Stimulated activated CD8-positive, alpha-beta memory T cell treated with anti-CD3 and anti-CD28 coated beads, Interleukin-2, amount 100 ng/mL, for 48 hours (primary cell): ENCODE data around the gene REXO2.

Experiments
- DNase-seq, 2 donors: peaks; one replicate each; pipeline ENCODE4 v3.0.0-alpha.2; 2020; ENCODE audit warnings: low read depth in 2 of 2

The REXO2 gene

DNA sequence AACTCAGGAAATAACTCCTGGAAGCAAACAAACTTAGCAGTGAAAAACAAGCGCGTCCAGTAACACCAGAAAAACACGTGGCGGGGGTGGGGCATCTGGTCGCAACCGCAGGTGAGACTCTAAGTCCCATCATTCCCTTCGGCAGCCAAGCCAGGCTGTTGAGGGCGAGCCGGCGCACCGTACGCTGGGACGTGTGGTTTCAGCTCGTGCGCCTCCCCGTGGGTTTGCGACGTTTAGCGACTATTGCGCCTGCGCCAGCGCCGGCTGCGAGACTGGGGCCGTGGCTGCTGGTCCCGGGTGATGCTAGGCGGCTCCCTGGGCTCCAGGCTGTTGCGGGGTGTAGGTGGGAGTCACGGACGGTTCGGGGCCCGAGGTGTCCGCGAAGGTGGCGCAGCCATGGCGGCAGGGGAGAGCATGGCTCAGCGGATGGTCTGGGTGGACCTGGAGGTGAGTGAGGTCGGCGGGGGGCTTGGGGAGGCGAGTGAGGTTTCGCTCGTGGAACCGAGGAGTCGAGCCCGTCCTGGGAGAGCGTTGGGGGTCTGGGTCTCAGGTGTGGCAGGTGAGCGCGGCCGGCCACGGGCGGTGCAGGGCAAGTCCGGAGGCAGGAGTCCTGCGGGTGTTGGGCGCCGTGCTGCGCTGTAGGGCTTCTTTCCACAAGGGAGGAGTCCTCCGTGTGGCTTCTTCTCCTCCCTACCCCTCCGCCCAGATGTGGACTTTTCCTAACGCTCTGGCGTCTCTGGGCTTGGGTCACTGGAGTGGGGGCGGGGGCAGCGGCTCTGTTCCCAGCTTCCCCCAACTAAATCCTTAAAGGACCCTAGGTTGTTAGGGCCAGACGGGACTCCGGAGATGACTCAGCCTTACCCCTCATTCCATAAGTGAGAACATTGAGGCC lies at the start of gene REXO2:
TSS of gene REXO2 (plus strand) at position 239 of the 892 bp plus-strand sequence. CDS start at position 301, 62 bp downstream.
- peak; percentile 86 to 88 for DNase-seq

DNA sequence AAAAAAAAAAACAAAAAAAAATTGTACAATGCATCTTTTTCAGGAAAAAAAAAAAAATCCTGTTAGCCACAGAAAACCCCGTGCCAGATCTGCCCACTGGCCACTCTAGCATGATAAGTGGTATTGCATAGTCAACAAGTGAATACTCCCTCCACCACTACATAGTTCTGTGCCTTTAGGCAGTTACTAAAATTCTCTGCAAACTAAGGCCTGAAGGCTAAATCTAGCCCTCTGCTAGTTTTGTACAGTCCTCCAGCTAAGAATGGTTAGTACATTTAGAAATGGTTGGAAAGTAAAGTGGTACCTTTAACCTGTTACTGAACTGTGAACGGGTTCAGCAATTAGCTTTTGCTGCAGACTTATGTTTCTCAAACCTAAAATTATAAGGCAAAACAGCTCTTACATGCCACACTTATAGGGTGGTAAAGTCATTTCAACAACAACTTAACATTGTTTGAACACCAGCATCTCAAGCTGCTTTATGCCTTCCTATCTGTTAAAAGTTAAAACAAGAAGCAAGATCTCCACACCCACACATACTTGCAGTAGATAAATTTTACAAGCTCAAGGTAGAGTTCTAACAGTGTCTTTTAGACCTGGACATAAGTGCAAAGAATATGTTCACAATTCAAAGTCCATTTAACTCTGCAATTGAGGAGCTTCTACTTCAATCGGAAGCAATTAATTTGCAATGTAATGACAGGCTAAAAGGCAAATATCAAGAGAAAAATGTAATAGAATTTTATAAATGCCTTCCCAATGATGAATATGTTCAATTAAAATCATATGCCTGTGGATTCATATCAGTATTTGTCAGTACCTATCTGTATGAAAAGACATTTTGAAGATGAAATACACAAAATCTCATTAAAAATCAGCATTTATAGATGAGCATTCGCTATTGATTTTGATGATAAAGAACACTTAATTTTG lies 46.3 kb upstream of the REXO2 start:
- DNase-seq: no peak

DNA sequence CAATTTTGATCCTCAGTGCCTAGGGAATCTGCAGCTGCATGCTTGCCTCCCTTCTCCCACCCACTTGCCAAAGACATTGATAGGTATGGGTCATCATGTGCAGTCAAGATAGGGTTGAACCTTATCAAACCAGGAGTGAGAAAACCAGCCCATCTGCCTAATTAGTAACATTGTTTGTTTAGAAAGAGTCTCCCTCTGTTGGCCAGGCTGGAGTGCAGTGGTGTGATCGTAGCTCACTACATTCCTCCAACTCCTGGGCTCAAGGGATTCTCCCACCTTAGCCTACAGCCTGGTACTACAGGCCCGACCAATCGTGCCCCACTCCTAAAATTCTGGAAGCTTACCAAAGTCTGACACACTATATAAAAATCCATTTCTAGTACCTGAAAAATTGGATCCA lies 43.5 kb upstream of the REXO2 start:
- no peak for DNase-seq

DNA sequence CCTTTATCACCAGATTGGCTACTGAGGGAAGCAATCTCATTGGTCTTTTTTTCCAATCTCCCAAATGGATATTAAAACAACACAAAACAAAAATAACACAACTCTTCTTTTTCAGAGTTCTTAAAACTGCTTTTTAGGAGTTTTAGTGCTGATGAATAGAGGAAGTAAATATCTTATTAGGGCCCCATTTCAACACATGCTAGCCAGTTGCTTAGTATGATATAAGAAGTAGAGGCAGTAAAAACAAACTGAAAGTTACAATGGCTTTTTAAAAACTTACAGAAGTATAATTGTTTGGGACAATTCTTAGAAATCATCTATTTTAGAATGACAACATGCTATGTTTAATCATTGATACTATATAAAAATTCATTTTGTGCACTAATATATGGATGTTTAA lies 42.4 kb upstream of the REXO2 start:
- no peak for DNase-seq

DNA sequence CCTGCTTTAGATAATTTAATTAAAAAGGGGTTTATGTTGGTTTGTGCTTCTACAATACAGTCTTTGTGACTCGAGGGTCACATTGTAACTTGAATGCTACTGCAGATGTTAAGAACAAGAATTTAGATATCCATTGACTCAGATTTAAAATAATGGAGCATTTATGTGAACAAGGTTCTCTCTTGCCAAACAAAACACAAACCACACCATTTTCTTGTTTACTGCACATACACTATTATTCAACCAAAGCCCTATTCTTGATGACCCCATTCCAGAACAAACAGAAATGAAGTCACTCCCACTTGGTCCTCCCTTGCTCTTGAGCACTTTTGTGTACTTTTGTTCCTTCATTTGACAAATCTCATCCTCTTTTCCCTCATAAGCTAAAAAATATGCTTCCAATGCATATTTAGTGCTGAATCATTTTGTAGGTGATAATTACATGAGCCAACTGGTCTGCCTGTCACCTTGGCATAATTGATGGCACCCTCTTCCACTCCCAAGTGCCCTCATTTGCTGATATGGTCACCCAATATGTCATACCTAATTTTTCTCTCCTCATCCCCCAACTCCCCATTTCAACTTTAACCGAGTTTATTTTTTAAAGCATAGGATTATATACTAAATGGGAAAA lies 41.8 kb upstream of the REXO2 start:
- no peak for DNase-seq

DNA sequence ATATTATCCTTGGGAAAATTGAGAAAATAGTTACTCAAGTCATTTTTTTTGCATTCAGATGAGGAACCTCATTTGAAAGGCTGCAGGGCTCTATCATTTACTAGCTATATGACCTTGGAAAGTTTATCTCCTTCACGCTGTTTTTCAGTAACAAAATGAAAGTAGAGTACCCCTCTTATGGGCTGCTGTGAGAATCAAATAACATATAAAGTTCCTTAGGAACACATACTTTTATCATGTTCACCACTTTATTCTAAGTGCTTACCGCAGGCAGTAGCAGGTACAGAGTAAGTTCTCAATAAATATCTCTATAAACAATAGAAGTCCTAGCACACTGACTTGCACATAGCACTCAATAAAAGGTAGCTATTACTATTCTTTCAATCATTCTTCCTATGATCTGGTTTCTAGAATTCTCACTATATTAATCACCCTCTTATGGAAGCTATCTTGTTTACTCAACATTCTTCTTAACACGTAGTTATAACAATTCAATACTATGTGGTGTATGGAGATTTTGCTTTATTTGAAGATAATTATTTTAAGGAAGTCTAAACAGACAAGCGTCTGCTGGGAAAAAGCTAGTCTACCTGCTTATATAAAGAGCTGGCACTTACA lies 40.9 kb upstream of the REXO2 start:
- no peak for DNase-seq

DNA sequence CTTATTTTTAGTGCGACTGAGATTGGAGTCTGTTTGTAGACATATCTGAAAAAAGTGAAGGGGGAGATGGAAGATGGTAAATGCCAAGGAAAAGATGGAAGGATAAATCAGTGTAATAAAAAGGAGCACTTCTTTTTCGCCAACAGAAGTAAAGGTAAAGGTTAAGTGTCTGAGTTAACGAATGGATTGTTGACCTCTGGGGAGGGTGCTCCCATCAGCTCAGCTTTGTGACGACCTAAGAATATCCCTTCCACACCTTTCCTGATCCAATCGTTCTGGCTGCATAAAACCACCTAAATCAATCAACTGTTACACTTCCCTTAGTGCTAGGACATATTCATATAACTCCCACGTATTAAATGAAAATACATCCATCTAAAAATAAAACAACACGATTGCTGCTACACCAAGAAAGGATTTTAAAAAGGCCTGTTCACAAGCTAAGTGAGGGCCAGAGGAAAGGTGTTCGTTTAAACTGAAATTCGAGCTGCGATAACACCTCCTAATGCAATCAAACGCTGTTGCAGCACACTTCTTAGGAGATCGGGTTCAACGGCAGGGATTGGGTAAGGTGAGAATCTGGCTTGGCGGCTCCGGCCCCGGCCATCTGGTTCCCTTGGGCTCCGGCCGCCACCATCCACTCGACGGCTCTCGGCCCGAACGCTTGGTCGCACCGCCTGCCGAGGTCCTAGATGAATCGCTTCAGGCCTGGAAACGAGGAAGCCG lies 39.6 kb upstream of the REXO2 start:
- no peak for DNase-seq

DNA sequence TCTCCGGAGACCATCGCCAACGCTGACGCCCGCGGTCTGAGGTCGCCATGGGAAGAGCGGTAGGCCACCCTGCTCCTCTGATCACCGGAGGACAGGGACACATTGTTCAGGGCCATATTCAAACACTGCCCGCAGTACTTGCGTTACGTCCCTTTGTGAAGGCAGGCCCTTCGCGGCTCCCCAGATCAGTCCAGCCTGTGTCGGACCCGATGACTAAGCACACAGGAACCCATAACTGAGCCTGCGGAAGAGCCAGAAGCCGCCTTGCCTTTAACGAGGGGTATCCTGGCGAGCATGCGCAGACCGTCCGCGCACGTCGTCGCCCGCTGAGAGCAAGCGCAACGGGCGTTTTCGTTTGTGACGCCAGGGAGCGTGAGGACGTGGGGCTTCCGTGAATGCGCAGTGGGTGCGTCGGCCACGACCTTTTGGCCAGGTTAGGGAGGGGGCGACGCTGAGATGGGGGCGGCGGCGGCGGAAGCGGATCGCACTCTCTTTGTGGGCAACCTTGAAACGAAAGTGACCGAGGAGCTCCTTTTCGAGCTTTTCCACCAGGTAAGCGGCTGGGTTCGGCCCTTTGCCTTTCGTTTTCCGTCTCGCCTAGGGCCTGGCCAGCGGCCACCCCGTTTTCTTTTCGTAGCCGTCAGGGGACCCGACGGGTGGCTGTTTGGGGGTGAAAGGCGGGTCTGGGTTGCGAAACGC lies 38.9 kb upstream of the REXO2 start, which contains the start of the genes C11orf71 and RBM7:
TSS of gene C11orf71 (minus strand) at position 296 of the 699 bp plus-strand sequence. CDS start at position 116, 180 bp downstream.
TSS of gene RBM7 (plus strand) at position 451 of the 699 bp plus-strand sequence. CDS start at position 457, 6 bp downstream.
- DNase-seq: peak; percentile 95 to 96

DNA sequence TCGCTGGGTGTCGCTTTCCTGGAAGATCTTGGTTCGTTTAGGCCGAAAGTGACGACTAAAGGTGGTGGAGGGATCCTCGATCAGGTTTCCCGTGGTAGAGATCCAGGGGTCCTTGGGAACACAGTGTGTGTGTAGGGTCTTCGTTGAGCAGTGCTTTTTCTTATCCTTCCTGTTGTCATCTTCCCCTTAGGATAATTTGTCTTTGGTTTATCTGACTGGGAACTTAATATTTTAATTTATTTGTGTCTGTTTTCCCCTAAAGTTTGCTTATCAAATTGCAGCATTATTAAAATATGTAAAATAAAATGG lies 38.4 kb upstream of the REXO2 start:
- no peak for DNase-seq

DNA sequence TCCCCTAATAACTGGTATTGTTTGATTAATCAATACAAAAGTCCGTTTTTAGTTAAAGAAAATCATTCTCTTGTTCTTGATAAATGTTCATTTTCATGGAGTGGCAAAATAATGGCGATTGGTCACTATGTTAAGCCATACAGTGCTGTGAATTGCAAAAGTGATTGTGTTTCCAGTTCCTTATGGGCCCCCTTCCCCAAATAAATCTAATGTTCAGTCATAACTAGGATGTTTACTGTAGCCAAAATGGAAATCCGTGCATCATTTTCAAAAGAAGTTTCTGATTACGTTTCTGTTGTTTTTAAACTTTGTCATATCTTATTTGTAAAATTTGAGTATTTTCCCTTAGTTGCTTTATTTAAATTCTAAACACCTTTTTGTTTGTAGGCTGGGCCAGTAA lies 38.0 kb upstream of the REXO2 start:
- DNase-seq: no peak

DNA sequence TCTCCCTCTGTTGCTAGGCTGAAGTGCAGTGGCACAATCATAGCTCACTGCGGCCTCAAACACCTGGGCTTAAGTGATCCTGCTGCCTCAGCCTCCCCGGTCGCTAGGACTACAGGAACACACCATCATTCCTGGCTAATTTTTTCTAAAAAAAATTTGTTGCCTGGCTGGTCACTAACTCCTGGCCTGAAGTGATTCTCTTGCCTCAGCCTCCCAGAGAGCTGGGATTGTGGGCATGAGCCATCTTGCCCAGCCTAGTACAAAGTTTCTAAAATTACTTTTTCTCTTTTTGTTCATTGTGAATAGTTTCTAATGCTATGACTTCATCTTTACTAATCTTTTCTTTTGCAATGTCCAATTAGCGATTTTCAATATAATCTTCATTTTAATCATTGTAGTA lies 26.3 kb upstream of the REXO2 start:
- no peak for DNase-seq

DNA sequence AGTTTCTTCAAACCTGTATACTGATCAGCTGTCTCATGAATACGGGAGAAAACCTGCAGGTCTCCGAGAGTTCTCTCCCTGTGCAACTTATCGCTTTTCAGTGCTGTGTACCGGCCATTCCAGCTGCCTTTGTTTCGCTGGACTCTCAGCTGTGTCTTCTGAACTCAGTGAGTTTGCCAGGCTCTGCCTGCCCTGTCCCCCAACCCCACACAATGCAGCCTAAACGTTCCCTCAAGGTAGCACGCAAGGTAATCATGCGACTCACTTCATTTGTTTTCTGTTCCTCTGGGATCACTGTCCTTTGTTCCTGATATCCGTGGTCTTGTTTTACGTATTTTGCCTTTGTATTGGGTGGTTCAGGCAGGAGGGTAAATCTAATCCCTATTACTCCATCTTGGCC lies 25.3 kb upstream of the REXO2 start:
- no peak for DNase-seq

DNA sequence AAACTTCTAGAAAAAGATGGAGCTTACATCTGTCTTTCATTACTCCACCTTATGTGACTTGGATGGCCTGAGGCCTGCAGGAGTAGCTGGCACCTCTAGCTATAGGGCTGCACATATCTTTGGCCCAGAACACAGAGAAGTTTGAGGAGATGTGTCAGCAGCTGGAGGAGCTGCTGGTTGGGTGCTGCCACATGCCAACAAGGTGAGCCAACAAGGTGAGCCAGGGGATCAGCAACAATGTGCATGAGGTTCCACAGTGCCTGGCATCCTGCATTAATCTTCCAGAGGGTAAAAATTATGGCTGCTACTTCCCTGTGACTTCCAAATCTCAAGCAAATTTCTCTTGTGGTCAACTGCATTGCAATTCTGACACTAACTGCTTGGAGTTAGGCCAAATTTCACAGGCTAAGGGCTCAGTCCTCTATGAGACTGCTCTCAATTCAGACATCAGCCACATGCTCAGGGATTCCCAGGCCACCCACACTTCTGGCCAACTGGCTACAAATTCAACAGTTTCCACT lies 22.8 kb upstream of the REXO2 start:
- no peak for DNase-seq

DNA sequence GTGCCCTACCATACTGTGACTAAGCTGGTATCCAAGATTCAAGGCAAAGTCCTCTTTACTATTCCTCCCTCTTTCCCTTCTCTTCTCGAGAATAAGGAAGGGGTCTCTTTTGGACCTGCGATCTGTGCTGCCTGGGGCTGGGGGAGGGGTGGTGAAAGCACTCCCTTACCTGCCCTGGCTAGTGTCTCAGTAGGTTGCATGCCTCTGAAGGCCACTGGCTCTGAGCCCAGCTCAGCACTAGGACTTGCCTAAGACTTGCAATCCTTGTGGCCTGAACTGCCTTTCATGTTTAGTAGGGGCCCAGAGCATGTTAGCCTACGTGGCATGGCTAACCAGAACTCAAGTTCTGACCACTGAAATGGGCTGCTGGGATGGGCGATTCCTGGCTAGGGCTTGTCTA lies 13.0 kb upstream of the REXO2 start:
- no peak for DNase-seq

DNA sequence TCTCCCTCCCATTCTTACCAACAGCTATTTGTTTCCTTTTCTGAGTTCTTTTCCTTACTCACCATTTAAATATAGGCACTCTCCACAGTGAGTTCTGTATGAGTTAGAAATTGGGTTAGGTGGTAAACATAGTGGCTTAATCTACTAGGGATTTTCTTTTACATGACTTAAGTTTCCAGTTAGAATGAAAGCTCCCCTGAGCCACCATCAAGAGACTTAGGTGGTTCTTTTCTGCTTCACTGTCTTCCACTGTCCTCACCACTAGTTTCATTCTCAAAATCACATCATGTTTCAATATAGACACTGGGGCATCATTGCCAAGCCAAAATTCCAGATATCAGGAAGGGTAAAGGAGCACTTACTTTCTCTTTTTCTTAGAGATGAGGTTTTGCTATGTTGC lies 9.0 kb upstream of the REXO2 start:
- DNase-seq: no peak

DNA sequence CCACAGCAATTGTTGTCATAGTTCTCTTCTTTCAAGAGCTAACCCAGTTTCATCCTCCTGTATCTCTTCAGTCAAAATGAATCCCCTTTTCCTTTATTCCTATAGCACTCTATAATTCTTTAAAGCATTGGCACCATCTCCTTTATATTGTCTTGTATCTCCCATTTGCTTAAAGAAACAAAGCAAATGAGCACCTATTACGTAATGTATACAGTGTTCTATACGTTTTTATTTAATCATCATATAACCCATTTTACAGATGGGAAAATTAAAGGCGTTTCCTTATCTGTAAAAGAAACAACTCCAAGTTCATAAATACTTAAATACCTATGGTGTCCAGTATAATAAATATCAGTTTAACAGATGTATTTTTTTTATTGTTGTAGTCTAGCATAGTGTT lies 6.4 kb upstream of the REXO2 start:
- no peak for DNase-seq

DNA sequence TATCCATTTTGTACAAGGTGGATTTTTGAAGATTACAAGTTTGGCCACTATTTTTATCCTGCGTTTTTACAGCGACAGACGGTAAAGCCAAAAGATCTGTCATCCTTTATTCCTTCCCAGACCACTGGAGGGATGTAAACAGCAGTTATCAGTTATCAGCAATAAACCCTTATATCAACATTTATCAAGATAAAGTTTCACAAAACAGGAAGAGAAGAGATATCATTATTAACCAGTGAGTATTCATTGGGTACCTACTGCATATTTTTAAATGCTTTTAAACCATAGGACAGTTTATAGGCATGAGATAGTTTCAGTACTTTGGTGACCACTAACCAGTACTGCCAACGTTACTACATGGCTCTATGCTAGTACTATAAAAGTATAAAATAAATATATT lies 5.9 kb upstream of the REXO2 start:
- no peak for DNase-seq

DNA sequence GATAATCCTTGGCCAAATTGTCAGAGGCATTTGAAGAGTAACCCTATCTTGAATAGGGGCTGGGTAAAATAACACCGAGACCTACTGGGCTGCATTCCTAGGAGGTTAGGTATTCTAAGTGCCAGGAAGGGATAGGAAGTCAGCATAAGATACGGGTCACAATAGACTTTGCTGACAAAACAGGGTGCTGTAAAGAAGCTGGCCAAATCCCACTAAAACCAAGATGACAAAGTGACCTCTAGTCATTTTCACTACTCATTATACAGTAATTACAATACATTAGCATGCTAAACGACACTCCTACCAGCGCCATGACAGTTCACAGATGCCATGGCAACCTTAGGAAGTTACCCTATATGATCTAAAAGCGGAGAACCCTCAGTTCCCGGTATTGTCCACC lies 964 bp upstream of the REXO2 start:
- no peak for DNase-seq

DNA sequence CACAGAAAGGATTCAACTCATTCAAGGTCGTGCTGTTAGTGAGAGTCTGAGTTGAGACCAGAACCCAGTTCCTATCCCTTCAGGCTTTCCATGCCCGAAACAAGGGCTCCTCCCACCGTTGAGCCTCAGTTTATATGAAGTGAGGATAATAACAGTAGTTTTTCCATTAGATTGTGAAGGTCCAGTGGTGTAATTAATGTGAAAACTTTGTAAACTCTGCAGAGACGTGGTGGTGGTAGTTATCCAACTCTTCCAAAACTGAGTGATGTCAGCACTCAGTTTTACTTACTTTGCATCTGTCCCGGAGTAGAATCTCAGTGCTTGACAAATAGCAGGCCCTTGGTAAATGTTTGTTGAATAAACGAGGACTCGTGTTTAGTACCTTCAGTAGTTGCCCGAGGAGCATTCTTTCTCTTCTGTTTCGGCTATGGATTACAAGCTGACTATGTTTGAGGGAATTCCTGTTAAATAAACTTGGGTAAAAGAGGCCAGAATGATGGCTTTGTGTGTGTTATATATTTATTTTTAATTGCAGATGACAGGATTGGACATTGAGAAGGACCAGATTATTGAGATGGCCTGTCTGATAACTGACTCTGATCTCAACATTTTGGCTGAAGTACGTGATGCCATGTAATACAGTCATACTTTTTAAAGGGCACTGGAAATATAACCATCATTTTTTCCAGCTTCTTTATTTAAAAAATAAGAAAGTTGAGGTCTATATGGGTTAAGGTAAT lies 1.0 kb downstream of the REXO2 start:
- no peak for DNase-seq
